Mucosa of rectum (tissue), 2 donors: ENCODE data around the gene TM4SF4.

Source experiments
- H3K27ac ChIP-seq, 2 donors: one replicate each; pipeline ENCODE4 v1.7.0; 2013; ENCODE audit warnings: inconsistent platforms in 2 of 2, low read depth in 2 of 2, low read length in 2 of 2
- H3K27me3 ChIP-seq, 2 donors: one replicate each; pipeline ENCODE4 v1.7.0; 2013; ENCODE audit warnings: low read length in 2 of 2; ENCODE audit not compliant: control insufficient read depth in 2 of 2, insufficient read depth in 2 of 2
- H3K36me3 ChIP-seq, 2 donors: one replicate each; pipeline ENCODE4 v1.7.0; 2013; ENCODE audit warnings: low read length in 2 of 2; ENCODE audit not compliant: control insufficient read depth in 2 of 2, insufficient read depth in 2 of 2
- H3K4me1 ChIP-seq, 2 donors: one replicate each; pipeline ENCODE4 v1.7.0; 2013; ENCODE audit warnings: low read length in 2 of 2, mild to moderate bottlenecking in 1 of 2; ENCODE audit not compliant: control insufficient read depth in 2 of 2, insufficient read depth in 2 of 2
- H3K4me3 ChIP-seq, 2 donors: one replicate each; pipeline ENCODE4 v1.7.0; 2013; ENCODE audit warnings: low read length in 2 of 2
- H3K9ac ChIP-seq, 2 donors: one replicate each; pipeline ENCODE4 v1.7.0; 2013; ENCODE audit warnings: low read length in 2 of 2, low read depth in 1 of 2, mild to moderate bottlenecking in 1 of 2
- H3K9me3 ChIP-seq, 2 donors: one replicate each; pipeline ENCODE4 v1.7.0; 2013; ENCODE audit warnings: low read length in 2 of 2; ENCODE audit not compliant: control insufficient read depth in 2 of 2
- donor health status: healthy.
- donor health status: Normal muscosa, but diverticular disease.

TM4SF4 gene

GRCh38 chr3:149453140-149453805, 21.2 kb upstream of the TM4SF4 start:
- Histone ChIP-seq H3K4me1 (no peaks in the 10 kb centered on the region), H3K27me3 (no peaks in the 10 kb centered on the region), H3K36me3 (no peaks in the 10 kb centered on the region), H3K4me3 (no peak overlapping the region), H3K27ac (no peak overlapping the region), H3K9me3 (peaks cover 0 to 2% of the 10 kb centered on the region in 2 donors), H3K9ac (no peak overlapping the region)

GRCh38 chr3:149454746-149455145, 19.8 kb upstream of the TM4SF4 start:
- H3K4me3 ChIP-seq = no peak overlapping the region
- peaks cover 0 to 2% of the 10 kb centered on the region in 2 donors for H3K9me3 ChIP-seq
- H3K36me3 ChIP-seq = no peaks in the 10 kb centered on the region
- H3K27me3 ChIP-seq = no peaks in the 10 kb centered on the region
- H3K4me1 ChIP-seq = no peaks in the 10 kb centered on the region
- H3K9ac ChIP-seq = no peak overlapping the region
- no peak overlapping the region for H3K27ac ChIP-seq

- Histone ChIP-seq H3K27me3 (no peaks in the 10 kb centered on the region), H3K36me3 (no peaks in the 10 kb centered on the region), H3K27ac (no peak overlapping the region), H3K9me3 (peaks cover 0 to 2% of the 10 kb centered on the region in 2 donors), H3K4me1 (no peaks in the 10 kb centered on the region), H3K9ac (no peak overlapping the region), H3K4me3 (no peak overlapping the region)
Measured at GRCh38 chr3:149455366-149455765, 19.1 kb upstream of the TM4SF4 start.

- Histone ChIP-seq H3K27me3 (no peaks in the 10 kb centered on the region), H3K9me3 (peaks cover 0 to 2% of the 10 kb centered on the region in 2 donors), H3K27ac (no peak overlapping the region), H3K4me3 (no peak overlapping the region), H3K36me3 (no peaks in the 10 kb centered on the region), H3K4me1 (no peaks in the 10 kb centered on the region), H3K9ac (no peak overlapping the region)
Measured at GRCh38 chr3:149455989-149456388, 18.5 kb upstream of the TM4SF4 start.

- Histone ChIP-seq H3K36me3 (no peaks in the 10 kb centered on the region), H3K27ac (no peak overlapping the region), H3K27me3 (no peaks in the 10 kb centered on the region), H3K4me1 (no peaks in the 10 kb centered on the region), H3K9ac (no peak overlapping the region), H3K4me3 (no peak overlapping the region), H3K9me3 (no peaks in the 10 kb centered on the region)
Measured at GRCh38 chr3:149459491-149460059, 14.9 kb upstream of the TM4SF4 start.

GRCh38 chr3:149460117-149460516, 14.4 kb upstream of the TM4SF4 start:
- Histone ChIP-seq H3K4me3 (no peak overlapping the region), H3K9me3 (no peaks in the 10 kb centered on the region), H3K27ac (no peak overlapping the region), H3K9ac (no peak overlapping the region), H3K36me3 (no peaks in the 10 kb centered on the region), H3K4me1 (no peaks in the 10 kb centered on the region), H3K27me3 (no peaks in the 10 kb centered on the region)

GRCh38 chr3:149462051-149462450, 12.4 kb upstream of the TM4SF4 start:
- Histone ChIP-seq H3K9me3 (no peaks in the 10 kb centered on the region), H3K36me3 (no peaks in the 10 kb centered on the region), H3K27me3 (no peaks in the 10 kb centered on the region), H3K4me1 (no peaks in the 10 kb centered on the region), H3K9ac (no peak overlapping the region), H3K4me3 (no peak overlapping the region), H3K27ac (no peak overlapping the region)

- H3K9me3 ChIP-seq = no peaks in the 10 kb centered on the region
- H3K4me1 ChIP-seq = no peaks in the 10 kb centered on the region
- no peak overlapping the region for H3K9ac ChIP-seq
- no peak overlapping the region for H3K27ac ChIP-seq
- H3K36me3 ChIP-seq = no peaks in the 10 kb centered on the region
- H3K27me3 ChIP-seq = no peaks in the 10 kb centered on the region
- no peak overlapping the region for H3K4me3 ChIP-seq
Measured at GRCh38 chr3:149462581-149463011, 11.9 kb upstream of the TM4SF4 start.

- H3K36me3 ChIP-seq = no peaks in the 10 kb centered on the region
- no peak overlapping the region for H3K9ac ChIP-seq
- no peaks in the 10 kb centered on the region for H3K9me3 ChIP-seq
- H3K4me1 ChIP-seq = no peaks in the 10 kb centered on the region
- H3K27me3 ChIP-seq = no peaks in the 10 kb centered on the region
- no peak overlapping the region for H3K27ac ChIP-seq
- H3K4me3 ChIP-seq = no peak overlapping the region
Measured at GRCh38 chr3:149463921-149464320, 10.6 kb upstream of the TM4SF4 start.

- Histone ChIP-seq H3K27me3 (no peaks in the 10 kb centered on the region), H3K4me1 (no peaks in the 10 kb centered on the region), H3K9me3 (no peaks in the 10 kb centered on the region), H3K27ac (no peak overlapping the region), H3K9ac (no peak overlapping the region), H3K36me3 (no peaks in the 10 kb centered on the region), H3K4me3 (no peak overlapping the region)
Measured at GRCh38 chr3:149464542-149465328, 9.8 kb upstream of the TM4SF4 start.
